Mesothelial cell of epicardium (in vitro differentiated cells): ENCODE data around the gene HDAC10. TPM values are rescaled to one million over a fixed set of nuclear protein-coding genes. Genes with fewer than 3 reads are reported as not detected.

Experiments used
- DNase-seq, 2 experiments: peaks; one replicate each; pipeline ENCODE4 v3.0.0; 2021; ENCODE audit warnings: low spot score in 2 of 2; ENCODE audit not compliant: unreplicated experiment in 2 of 2
- H3K27ac Mint-ChIP-seq: 2 replicates; pipeline ENCODE4 v1.8.0; 2021; ENCODE audit warnings: mixed read lengths
- H3K27me3 Mint-ChIP-seq: 2 replicates; pipeline ENCODE4 v1.8.0; 2021; ENCODE audit warnings: low read depth, mixed read lengths
- H3K36me3 Mint-ChIP-seq: 2 replicates; pipeline ENCODE4 v1.8.0; 2021; ENCODE audit warnings: mixed read lengths
- H3K4me1 Mint-ChIP-seq: 2 replicates; pipeline ENCODE4 v1.8.0; 2021; ENCODE audit warnings: mixed read lengths
- H3K4me3 Mint-ChIP-seq: 2 replicates; pipeline ENCODE4 v1.8.0; 2021; ENCODE audit warnings: mild to moderate bottlenecking, moderate library complexity, mixed read lengths
- H3K9me3 Mint-ChIP-seq: 2 replicates; pipeline ENCODE4 v1.8.0; 2021; ENCODE audit warnings: mixed read lengths
- CTCF ChIP-seq: fragments of 200-600 bp; sonication (generic); IDR thresholded peaks from one replicate; pipeline ENCODE4 v1.5.0; 2021; ENCODE audit warnings: antibody characterized with exemption; ENCODE audit not compliant: unreplicated experiment
- total RNA-seq: library from RNA; stranded (reverse); gene quantifications from 3 replicates; pipeline ENCODE4 v1.2.1, GENCODE V29; 2021

Gene HDAC10
- total RNA-seq, 1 donor from 2014 or later = 79.5 TPM

GRCh38 chr22:50244420-50245213 is 6.4 kb downstream of the HDAC10 start, which contains the start of gene TUBGCP6:
TUBGCP6 (minus strand) TSS chr22:50245023; CDS start chr22:50244459, 564 bp downstream.
- H3K36me3 Mint-ChIP-seq = peaks cover 3% of the 10 kb centered on the region
- H3K9me3 Mint-ChIP-seq = no peaks in the 10 kb centered on the region
- DNase-seq = peak; percentile 91 to 94
- peak within 1 kb of the TSS; percentile 100 for H3K4me3 Mint-ChIP-seq
- TF ChIP-seq CTCF = no peak
- H3K4me1 Mint-ChIP-seq = peaks cover 35% of the 10 kb centered on the region
- no peaks in the 10 kb centered on the region for H3K27me3 Mint-ChIP-seq
- H3K27ac Mint-ChIP-seq = peak within 1 kb of the TSS; percentile 100

GRCh38 chr22:50243685-50244419 is 7.2 kb downstream of the HDAC10 start:
- peaks cover 35% of the 10 kb centered on the region for H3K4me1 Mint-ChIP-seq
- H3K9me3 Mint-ChIP-seq = no peaks in the 10 kb centered on the region
- H3K27ac Mint-ChIP-seq = peak overlapping the region; percentile 100
- peaks cover 3% of the 10 kb centered on the region for H3K36me3 Mint-ChIP-seq
- peak overlapping the region; percentile 100 for H3K4me3 Mint-ChIP-seq
- no peak for TF ChIP-seq CTCF
- no peak for DNase-seq
- no peaks in the 10 kb centered on the region for H3K27me3 Mint-ChIP-seq

- Mint-ChIP-seq H3K4me1 (peaks cover 33% of the 10 kb centered on the region), H3K27ac (no peak overlapping the region), H3K36me3 (peaks cover 3% of the 10 kb centered on the region), H3K4me3 (peak overlapping the region; percentile 100), H3K27me3 (no peaks in the 10 kb centered on the region), H3K9me3 (no peaks in the 10 kb centered on the region)
- no peak for TF ChIP-seq CTCF
- DNase-seq = no peak
These were observed 8.6 kb downstream of the HDAC10 start for GRCh38 chr22:50242406-50242949.

GRCh38 chr22:50238755-50239154 is 12.3 kb downstream of the HDAC10 start:
- Mint-ChIP-seq H3K36me3 (peaks cover 13% of the 10 kb centered on the region), H3K27me3 (no peaks in the 10 kb centered on the region), H3K4me1 (peaks cover 24% of the 10 kb centered on the region), H3K9me3 (no peaks in the 10 kb centered on the region), H3K27ac (no peak overlapping the region), H3K4me3 (no peak overlapping the region)
- no peak for TF ChIP-seq CTCF
- no peak for DNase-seq

- Mint-ChIP-seq H3K4me3 (no peak overlapping the region), H3K9me3 (no peaks in the 10 kb centered on the region), H3K36me3 (peaks cover 13% of the 10 kb centered on the region), H3K27me3 (no peaks in the 10 kb centered on the region), H3K27ac (no peak overlapping the region), H3K4me1 (peaks cover 9% of the 10 kb centered on the region)
- DNase-seq = no peak
- TF ChIP-seq CTCF = peak; percentile 74
These were observed 14.2 kb downstream of the HDAC10 start for GRCh38 chr22:50236731-50237409.
